SK-N-SH treated with all-trans-retinoic acid at 6 μM for 48 hours (cell line): ENCODE data around the gene CTBP2.

Source experiments
- BACH2 ChIP-seq: fragments of 250-450 bp; sonication (Bioruptor Pico); IDR thresholded peaks from 2 replicates; pipeline ENCODE4 v1.9.0; 2021; ENCODE audit warnings: mild to moderate bottlenecking, borderline replicate concordance
- CREB5 ChIP-seq: fragments of 250-450 bp; sonication (Bioruptor Pico); IDR thresholded peaks from 2 replicates; pipeline ENCODE4 v1.5.1; 2020; ENCODE audit warnings: low read depth, mild to moderate bottlenecking, moderate library complexity
- CSDC2 ChIP-seq: fragments of 250-450 bp; sonication (Bioruptor Pico); IDR thresholded peaks from 2 replicates; pipeline ENCODE4 v1.5.0; 2020; ENCODE audit warnings: mild to moderate bottlenecking, moderate library complexity
- OSR1 ChIP-seq: fragments of 250-450 bp; sonication (Bioruptor Pico); IDR thresholded peaks from 2 replicates; pipeline ENCODE4 v1.8.0; 2022; ENCODE audit warnings: moderate library complexity, mild to moderate bottlenecking, inconsistent platforms
- PATZ1 ChIP-seq: fragments of 250-450 bp; sonication (Bioruptor Pico); IDR thresholded peaks from 2 replicates; pipeline ENCODE4 v1.8.0; 2020; ENCODE audit warnings: mild to moderate bottlenecking, moderate library complexity, borderline replicate concordance
- RARB ChIP-seq: fragments of 250-450 bp; sonication (Bioruptor Pico); IDR thresholded peaks from 2 replicates; pipeline ENCODE4 v1.8.0; 2021; ENCODE audit warnings: mild to moderate bottlenecking, moderate library complexity
- SNAI2 ChIP-seq: fragments of 250-450 bp; sonication (Bioruptor Pico); IDR thresholded peaks from 2 replicates; pipeline ENCODE4 v1.5.0; 2020; ENCODE audit warnings: mild to moderate bottlenecking, moderate library complexity
- ZFP3 ChIP-seq: fragments of 250-450 bp; sonication (Bioruptor Pico); IDR thresholded peaks from 2 replicates; pipeline ENCODE4 v1.5.0; 2020; ENCODE audit warnings: mild to moderate bottlenecking, moderate library complexity
- ZFP30 ChIP-seq: fragments of 450-650 bp; formaldehyde crosslinking; IDR thresholded peaks from 2 replicates; pipeline ENCODE4 v1.5.0; 2022; ENCODE audit warnings: mild to moderate bottlenecking, moderate library complexity
- ZNF70 ChIP-seq: fragments of 450-650 bp; formaldehyde crosslinking; IDR thresholded peaks from 2 replicates; pipeline ENCODE4 v1.5.0; 2020; ENCODE audit warnings: mild to moderate bottlenecking, moderate library complexity
- ZNF8 ChIP-seq: fragments of 450-650 bp; formaldehyde crosslinking; IDR thresholded peaks from 2 replicates; pipeline ENCODE4 v1.5.0; 2020; ENCODE audit warnings: mild to moderate bottlenecking, moderate library complexity
- TF ChIP-seq, protein P1 (sequence below): fragments of 250-450 bp; sonication (Bioruptor Pico); IDR thresholded peaks from 2 replicates; pipeline ENCODE4 v1.5.0; 2020; ENCODE audit warnings: mild to moderate bottlenecking, moderate library complexity

DNA sequence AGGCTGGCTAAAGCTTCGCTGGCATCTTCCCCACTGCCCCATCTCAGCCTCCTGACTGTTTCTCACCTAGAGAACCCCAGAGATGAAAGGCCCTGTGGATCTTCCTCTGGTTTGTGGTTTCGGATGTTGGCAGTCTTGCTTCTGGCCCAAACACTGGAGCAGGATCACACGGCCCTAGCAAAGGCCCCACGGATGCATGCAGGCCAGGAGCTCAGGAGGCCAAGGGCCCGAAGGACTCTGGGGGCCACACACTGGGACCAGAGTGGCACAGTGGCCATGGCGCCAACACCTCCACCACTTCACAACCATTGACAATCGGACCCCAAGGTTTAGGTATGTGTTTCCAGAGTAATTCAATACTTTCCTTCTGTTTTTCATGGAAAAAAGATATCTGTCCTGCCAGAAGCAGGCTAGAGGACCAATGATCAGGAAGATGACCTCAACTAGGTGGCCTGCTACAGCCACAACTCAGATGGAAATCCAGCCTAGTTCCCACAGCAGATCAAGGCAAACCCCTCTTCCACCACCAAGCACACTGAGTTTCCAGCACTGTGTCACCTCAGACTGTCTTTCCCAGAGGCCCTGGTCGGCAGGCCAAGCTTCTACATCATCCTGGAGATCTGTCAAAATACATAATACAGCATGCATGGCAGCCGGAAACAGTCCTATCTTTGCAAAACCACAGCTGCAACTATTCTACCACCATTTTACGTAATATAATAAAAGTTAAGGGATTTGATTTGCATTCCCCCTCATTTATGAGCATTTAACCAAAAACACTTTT, 53.0 kb downstream of the CTBP2 start:
- TF ChIP-seq PATZ1 (CRISPR knock-in tag) (no peak), SNAI2 (CRISPR knock-in tag) (no peak), ZFP30 (CRISPR knock-in tag) (no peak), BACH2 (no peak), ZFP3 (no peak), RARB (CRISPR knock-in tag) (no peak), CSDC2 (no peak), OSR1 (CRISPR knock-in tag) (no peak), ZNF8 (CRISPR knock-in tag) (no peak), ZNF70 (CRISPR knock-in tag) (no peak), CREB5 (CRISPR knock-in tag) (no peak)
- TF ChIP-seq, protein P1, sequence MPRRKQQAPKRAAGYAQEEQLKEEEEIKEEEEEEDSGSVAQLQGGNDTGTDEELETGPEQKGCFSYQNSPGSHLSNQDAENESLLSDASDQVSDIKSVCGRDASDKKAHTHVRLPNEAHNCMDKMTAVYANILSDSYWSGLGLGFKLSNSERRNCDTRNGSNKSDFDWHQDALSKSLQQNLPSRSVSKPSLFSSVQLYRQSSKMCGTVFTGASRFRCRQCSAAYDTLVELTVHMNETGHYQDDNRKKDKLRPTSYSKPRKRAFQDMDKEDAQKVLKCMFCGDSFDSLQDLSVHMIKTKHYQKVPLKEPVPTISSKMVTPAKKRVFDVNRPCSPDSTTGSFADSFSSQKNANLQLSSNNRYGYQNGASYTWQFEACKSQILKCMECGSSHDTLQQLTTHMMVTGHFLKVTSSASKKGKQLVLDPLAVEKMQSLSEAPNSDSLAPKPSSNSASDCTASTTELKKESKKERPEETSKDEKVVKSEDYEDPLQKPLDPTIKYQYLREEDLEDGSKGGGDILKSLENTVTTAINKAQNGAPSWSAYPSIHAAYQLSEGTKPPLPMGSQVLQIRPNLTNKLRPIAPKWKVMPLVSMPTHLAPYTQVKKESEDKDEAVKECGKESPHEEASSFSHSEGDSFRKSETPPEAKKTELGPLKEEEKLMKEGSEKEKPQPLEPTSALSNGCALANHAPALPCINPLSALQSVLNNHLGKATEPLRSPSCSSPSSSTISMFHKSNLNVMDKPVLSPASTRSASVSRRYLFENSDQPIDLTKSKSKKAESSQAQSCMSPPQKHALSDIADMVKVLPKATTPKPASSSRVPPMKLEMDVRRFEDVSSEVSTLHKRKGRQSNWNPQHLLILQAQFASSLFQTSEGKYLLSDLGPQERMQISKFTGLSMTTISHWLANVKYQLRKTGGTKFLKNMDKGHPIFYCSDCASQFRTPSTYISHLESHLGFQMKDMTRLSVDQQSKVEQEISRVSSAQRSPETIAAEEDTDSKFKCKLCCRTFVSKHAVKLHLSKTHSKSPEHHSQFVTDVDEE (CRISPR knock-in tag) = no peak
